Esophagus muscularis mucosa (tissue), 4 donors: ENCODE data around the gene KIF5C. TPM values are rescaled to one million over a fixed set of nuclear protein-coding genes. Genes with fewer than 3 reads are reported as not detected.

Experiments
- DNase-seq: peaks from one replicate; pipeline ENCODE4 v3.0.0-alpha.2; 2017; ENCODE audit errors: extremely low spot score
- H3K27ac ChIP-seq, 4 donors: fragments of 200-600 bp; sonication (generic); replicated peaks in 1 of 4; 1 replicate in 3 of 4; 2 replicates in 1 of 4; pipeline ENCODE4 v1.5.1; 2016 to 2019; ENCODE audit warnings: mild to moderate bottlenecking in 1 of 4
- H3K27me3 ChIP-seq, 4 donors: fragments of 200-600 bp; sonication (generic); one replicate each; pipeline versions ENCODE4 v1.5.1 to v1.6.0; 2016 to 2019
- H3K36me3 ChIP-seq, 4 donors: fragments of 200-600 bp; sonication (generic); one replicate each; pipeline ENCODE4 v1.5.1; 2016 to 2019
- H3K4me1 ChIP-seq, 4 donors: fragments of 200-600 bp; sonication (generic); one replicate each; pipeline ENCODE4 v1.5.1; 2016 to 2019
- H3K4me3 ChIP-seq, 4 donors: fragments of 200-600 bp; sonication (generic); 1 replicate in 2 of 4; 2 replicates in 2 of 4; pipeline ENCODE4 v1.5.1; 2016 to 2019; ENCODE audit warnings: mild to moderate bottlenecking in 4 of 4, moderate library complexity in 1 of 4
- H3K9me3 ChIP-seq, 4 donors: fragments of 200-600 bp; sonication (generic); 1 replicate in 3 of 4; 2 replicates in 1 of 4; pipeline ENCODE4 v1.5.1; 2016 to 2019
- EP300 ChIP-seq: sonication (generic); formaldehyde crosslinking; IDR thresholded peaks from one replicate; pipeline ENCODE4 v1.6.1; 2017; ENCODE audit warnings: antibody characterized with exemption
- POLR2A ChIP-seq: fragments of 450-650 bp; IDR thresholded peaks from one replicate; pipeline ENCODE4 v1.6.1; 2017; ENCODE audit warnings: antibody characterized with exemption, moderate library complexity, mild to moderate bottlenecking, low read depth
- POLR2AphosphoS5 ChIP-seq, 2 donors: sonication (generic); formaldehyde crosslinking; IDR thresholded peaks; one replicate each; pipeline ENCODE4 v1.6.1; 2017; ENCODE audit warnings: antibody characterized with exemption in 2 of 2
- WGBS: methylation state at CpG from one replicate; pipeline ENCODE4 v1.1.5; 2018; 5-methylcytosine and 5-hydroxymethylcytosine counted together
- intact Hi-C: fragments of 100-400 bp; cut with DNase I; formaldehyde crosslinking; loops from one replicate; pipeline ENCODE4 v1.15.1; 2023
- total RNA-seq, 4 donors: library from RNA; depleted of rRNA; stranded (reverse); fragments of >200 nt; gene quantifications; one replicate each; pipeline versions ENCODE4 v1.1.0 to v1.2.1, GENCODE V29; 2016
- TF ChIP-seq, protein P1 (sequence below), 3 experiments: fragments of 200-600 bp in 2 of 3; fragments of 450-650 bp in 1 of 3; sonication (generic) in 2 of 3; IDR thresholded peaks; one replicate each; pipeline ENCODE4 v1.5.1; 2017 to 2019; ENCODE audit warnings: antibody characterized with exemption in 3 of 3, mild to moderate bottlenecking in 2 of 3, moderate library complexity in 1 of 3

KIF5C gene
- 1 to 10 TPM; 2.9 to 4.6 (median 3.2) TPM for total RNA-seq

DNA sequence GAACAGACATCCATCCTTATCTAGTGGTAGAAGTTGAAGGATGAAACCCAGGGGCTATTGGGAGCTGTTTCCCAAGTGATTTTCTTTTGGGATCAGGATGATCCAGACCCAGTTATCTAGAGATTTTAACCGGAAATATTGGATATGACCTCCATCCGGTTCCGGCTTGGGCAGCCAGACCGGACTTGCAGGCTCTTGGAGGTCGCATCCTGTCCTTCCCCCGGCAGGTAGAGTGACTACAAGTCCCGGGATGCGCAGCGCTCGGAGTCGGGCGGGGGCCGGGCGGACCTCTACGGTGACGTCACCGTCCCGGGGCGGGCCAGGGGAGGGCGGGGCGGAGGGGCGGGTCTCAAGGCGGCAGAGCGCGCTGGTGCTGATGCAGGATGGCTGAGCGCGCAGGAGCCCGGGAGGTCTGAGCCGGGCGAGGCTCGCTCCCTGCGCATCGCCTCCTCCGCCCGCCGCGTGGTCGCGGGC, at the start of gene KIF5C:
KIF5C (plus strand) TSS at position 360 of the 474 bp plus-strand sequence. CDS start 391 bp downstream, outside the sequence.
- Histone ChIP-seq H3K27ac (no peak within 1 kb of the TSS), H3K27me3 (peaks cover 0 to 42% (median 18%) of the 10 kb centered on the region in 4 donors), H3K4me3 (peak within 1 kb of the TSS; percentile 57 to 69 (median 62)), H3K9me3 (no peaks in the 10 kb centered on the region), H3K4me1 (peaks cover 21 to 32% (median 29%) of the 10 kb centered on the region in 4 donors), H3K36me3 (no peaks in the 10 kb centered on the region)
- intact Hi-C loops: no loop called here
- TF ChIP-seq, protein P1, sequence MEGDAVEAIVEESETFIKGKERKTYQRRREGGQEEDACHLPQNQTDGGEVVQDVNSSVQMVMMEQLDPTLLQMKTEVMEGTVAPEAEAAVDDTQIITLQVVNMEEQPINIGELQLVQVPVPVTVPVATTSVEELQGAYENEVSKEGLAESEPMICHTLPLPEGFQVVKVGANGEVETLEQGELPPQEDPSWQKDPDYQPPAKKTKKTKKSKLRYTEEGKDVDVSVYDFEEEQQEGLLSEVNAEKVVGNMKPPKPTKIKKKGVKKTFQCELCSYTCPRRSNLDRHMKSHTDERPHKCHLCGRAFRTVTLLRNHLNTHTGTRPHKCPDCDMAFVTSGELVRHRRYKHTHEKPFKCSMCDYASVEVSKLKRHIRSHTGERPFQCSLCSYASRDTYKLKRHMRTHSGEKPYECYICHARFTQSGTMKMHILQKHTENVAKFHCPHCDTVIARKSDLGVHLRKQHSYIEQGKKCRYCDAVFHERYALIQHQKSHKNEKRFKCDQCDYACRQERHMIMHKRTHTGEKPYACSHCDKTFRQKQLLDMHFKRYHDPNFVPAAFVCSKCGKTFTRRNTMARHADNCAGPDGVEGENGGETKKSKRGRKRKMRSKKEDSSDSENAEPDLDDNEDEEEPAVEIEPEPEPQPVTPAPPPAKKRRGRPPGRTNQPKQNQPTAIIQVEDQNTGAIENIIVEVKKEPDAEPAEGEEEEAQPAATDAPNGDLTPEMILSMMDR (IDR thresholded peaks at IDR 0.05): no peak
- TF ChIP-seq EP300 (no peak), POLR2A (no peak), POLR2AphosphoS5 (IDR thresholded peaks at IDR 0.05) (no peak)
- peak; percentile 94 for DNase-seq
- 0% methylated on average over 4 of the region's 39 CpGs for WGBS

DNA sequence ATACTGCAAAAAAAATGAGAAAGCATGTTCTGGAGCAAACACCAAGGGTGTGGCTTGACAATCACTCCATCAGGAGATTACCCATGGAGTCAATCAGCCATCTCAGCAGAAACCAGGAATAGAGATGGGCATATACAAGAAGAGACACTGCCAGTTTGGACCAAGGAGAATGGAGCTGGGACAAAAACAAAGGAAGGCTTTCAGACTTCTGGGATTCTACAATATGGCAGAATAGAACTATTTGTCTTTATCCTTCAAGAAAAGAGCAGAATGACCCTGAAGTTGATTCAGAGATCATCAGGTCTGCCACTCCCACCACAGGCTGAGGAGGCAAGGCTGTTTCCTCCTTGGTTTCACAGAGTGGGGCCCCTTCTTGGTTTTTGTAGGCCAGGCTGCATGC, 48.2 kb upstream of the KIF5C start:
- Histone ChIP-seq H3K4me3 (no peak overlapping the region), H3K36me3 (no peaks in the 10 kb centered on the region), H3K27ac (no peak overlapping the region), H3K9me3 (no peaks in the 10 kb centered on the region), H3K4me1 (no peaks in the 10 kb centered on the region), H3K27me3 (no peaks in the 10 kb centered on the region)
- intact Hi-C loops: no loop called here
- DNase-seq: no peak
- TF ChIP-seq, protein P1 (IDR thresholded peaks at IDR 0.05): no peak
- no peak for TF ChIP-seq POLR2A
- no peak for TF ChIP-seq POLR2AphosphoS5 (IDR thresholded peaks at IDR 0.05)
- no peak for TF ChIP-seq EP300

DNA sequence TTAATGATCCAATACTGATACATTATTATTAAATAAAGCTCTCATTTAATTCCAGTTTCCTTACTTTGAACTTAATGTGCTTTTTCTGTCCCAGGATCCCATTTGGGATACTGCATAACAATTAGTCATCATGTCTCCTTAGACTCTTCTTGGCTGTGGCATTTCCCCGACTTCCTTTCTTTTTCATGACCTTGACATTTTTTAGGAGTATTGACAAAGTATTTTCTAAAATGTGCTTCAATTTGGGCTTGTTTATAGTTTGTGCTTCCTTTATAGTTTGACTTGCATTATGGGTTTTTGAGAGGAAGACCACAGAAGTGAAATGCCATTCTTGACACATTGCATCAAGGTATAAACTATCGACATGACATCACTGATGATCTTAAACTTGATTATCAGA, 46.1 kb upstream of the KIF5C start:
- no peaks in the 10 kb centered on the region for H3K4me1 ChIP-seq
- no peak overlapping the region for H3K4me3 ChIP-seq
- TF ChIP-seq, protein P1 (IDR thresholded peaks at IDR 0.05): no peak
- TF ChIP-seq EP300: no peak
- TF ChIP-seq POLR2AphosphoS5 (IDR thresholded peaks at IDR 0.05): no peak
- TF ChIP-seq POLR2A: no peak
- H3K27ac ChIP-seq: no peak overlapping the region
- no peaks in the 10 kb centered on the region for H3K27me3 ChIP-seq
- no peaks in the 10 kb centered on the region for H3K9me3 ChIP-seq
- no peak for DNase-seq
- WGBS: 82% methylated on average over 2 of the region's 2 CpGs
- intact Hi-C loops: no loop called here
- H3K36me3 ChIP-seq: no peaks in the 10 kb centered on the region

DNA sequence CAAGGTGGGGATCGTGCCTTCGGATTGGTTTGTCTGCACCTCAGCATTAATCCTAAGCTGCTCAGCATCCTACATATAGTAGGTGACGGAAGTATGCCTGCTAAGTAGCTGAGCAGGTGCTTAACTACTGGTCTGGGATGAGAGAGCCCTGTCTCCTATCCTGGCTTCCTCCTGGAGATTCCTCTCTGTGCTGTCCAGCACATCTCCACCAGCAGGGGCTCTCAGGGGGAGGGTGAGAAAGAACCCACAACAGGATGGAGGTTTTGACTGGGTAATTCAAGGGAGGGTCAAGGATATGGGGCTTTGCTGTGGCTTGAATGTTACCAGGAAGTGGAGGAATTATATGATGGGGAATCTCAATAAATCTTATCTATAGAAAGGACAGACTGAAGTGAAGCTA, 45.4 kb upstream of the KIF5C start:
- TF ChIP-seq, protein P1 (IDR thresholded peaks at IDR 0.05): no peak
- TF ChIP-seq POLR2A (no peak), EP300 (no peak), POLR2AphosphoS5 (IDR thresholded peaks at IDR 0.05) (no peak)
- no peaks in the 10 kb centered on the region for H3K27me3 ChIP-seq
- no peaks in the 10 kb centered on the region for H3K4me1 ChIP-seq
- 95% methylated on average over 3 of the region's 3 CpGs for WGBS
- no peak overlapping the region for H3K4me3 ChIP-seq
- H3K27ac ChIP-seq: no peak overlapping the region
- DNase-seq: no peak
- intact Hi-C loops: no loop called here
- H3K36me3 ChIP-seq: no peaks in the 10 kb centered on the region
- H3K9me3 ChIP-seq: no peaks in the 10 kb centered on the region

DNA sequence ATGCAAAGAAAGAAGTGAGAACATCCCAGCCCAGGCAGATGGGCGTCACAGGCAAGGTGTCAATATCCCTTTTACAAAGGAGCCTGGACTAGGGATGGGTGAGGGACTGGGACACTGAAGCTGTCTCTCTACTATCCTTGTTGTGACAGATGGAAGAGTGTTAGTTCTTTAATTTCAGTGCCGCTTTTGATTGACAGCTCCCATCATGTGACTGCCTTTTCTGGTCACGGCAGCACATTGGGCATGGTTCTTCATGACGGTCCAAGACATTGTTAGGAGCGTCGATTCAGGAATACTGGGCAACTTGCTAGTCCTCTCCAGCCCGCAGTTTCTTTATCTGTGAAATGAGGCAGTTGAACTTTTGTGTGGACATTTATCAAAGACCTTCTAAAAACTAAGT, 42.4 kb upstream of the KIF5C start:
- H3K36me3 ChIP-seq: no peaks in the 10 kb centered on the region
- no peak overlapping the region for H3K27ac ChIP-seq
- TF ChIP-seq POLR2A: no peak
- WGBS: 93% methylated on average over 7 of the region's 7 CpGs
- H3K4me1 ChIP-seq: no peaks in the 10 kb centered on the region
- no peaks in the 10 kb centered on the region for H3K9me3 ChIP-seq
- no peaks in the 10 kb centered on the region for H3K27me3 ChIP-seq
- no peak overlapping the region for H3K4me3 ChIP-seq
- DNase-seq: no peak
- intact Hi-C loops: no loop called here
